ENCODE measurements around the gene TUSC2. TPM values are rescaled to one million over a fixed set of nuclear protein-coding genes. Genes with fewer than 3 reads are reported as not detected.

The TUSC2 gene
- total and polyA plus RNA-seq, 2 of the 8 experiments (the other 6 are each of a cell fraction or from before 2014, with no cell fraction given), result 33.3 to 65.4 TPM

DNA sequence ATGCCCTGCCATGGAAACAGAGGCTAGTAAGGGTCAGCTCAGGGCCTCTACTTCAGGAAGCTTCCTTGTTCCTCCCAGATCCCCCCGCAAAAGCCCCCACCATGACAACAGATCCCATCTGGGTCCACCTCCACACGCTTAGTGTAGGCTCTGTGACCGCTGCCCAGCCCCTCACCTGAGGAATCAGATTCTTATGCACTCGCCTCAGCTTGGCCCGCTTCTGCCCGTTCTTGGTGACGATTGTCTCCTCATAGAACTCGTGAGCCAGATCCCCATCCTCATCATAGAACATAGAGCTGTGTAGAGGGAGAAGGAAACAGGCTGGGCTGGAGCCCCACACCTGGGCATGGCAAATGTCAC is 1.9 kb downstream of the TUSC2 start (continued):
- TF ChIP-seq PHF8 (conservative IDR thresholded peaks at IDR 0.05; ENCODE audit: low read depth, low read length) (no peak), NANOG (IDR thresholded peaks at IDR 0.05; ENCODE audit: insufficient read depth, low read depth, low read length, poor library complexity, severe bottlenecking) (no peak), BCL11A (IDR thresholded peaks at IDR 0.05; ENCODE audit: low read depth in 2 of 2, low read length in 2 of 2) (no peak), RXRA (IDR thresholded peaks at IDR 0.05; ENCODE audit: insufficient read depth, low read depth, low read length) (no peak), NRF1 (IDR thresholded peaks at IDR 0.05; ENCODE audit: low read depth, low read length) (no peak)
